Upper lobe of right lung (tissue), 1 donor: ENCODE data around the gene HOXB8. TPM values are rescaled to one million over a fixed set of nuclear protein-coding genes. Genes with fewer than 3 reads are reported as not detected.

Experiments used
- ATAC-seq: fragments of 200-7000 bp; cut with Tn5 transposase; one replicate; pipeline ENCODE4 v1.9.1; 2020; ENCODE audit warnings: mild to moderate bottlenecking, moderate library complexity
- DNase-seq: peaks from one replicate; pipeline ENCODE4 v3.0.0-alpha.2; 2020
- H3K27ac ChIP-seq: fragments of 200-600 bp; one replicate; pipeline ENCODE4 v1.8.0; 2022
- H3K27me3 ChIP-seq: fragments of 200-600 bp; one replicate; pipeline ENCODE4 v1.8.0; 2022; ENCODE audit warnings: mild to moderate bottlenecking
- H3K36me3 ChIP-seq: fragments of 200-600 bp; one replicate; pipeline ENCODE4 v1.8.0; 2022
- H3K4me1 ChIP-seq: fragments of 200-600 bp; one replicate; pipeline ENCODE4 v1.8.0; 2022
- H3K4me3 ChIP-seq: fragments of 200-600 bp; one replicate; pipeline ENCODE4 v1.8.0; 2022; ENCODE audit warnings: mild to moderate bottlenecking
- H3K9me3 ChIP-seq: fragments of 200-600 bp; one replicate; pipeline ENCODE4 v1.8.0; 2022
- CTCF ChIP-seq: fragments of 200-600 bp; IDR thresholded peaks from one replicate; pipeline ENCODE4 v1.8.0; 2022; ENCODE audit warnings: antibody characterized with exemption
- intact Hi-C: fragments of 100-400 bp; cut with DNase I; formaldehyde crosslinking; loops from one replicate; pipeline ENCODE4 v1.11.0; 2022
- microRNA-seq: library from miRNA; unstranded; fragments of <30 nt; microRNA quantifications from one replicate; pipeline ENCODE4 v1.2.0, GENCODE V29; 2020; ENCODE audit warnings: borderline microRNAs expressed
- total RNA-seq: library from RNA; stranded (reverse); fragmentation: NEBNext Ultra II Directional; extraction: Animal tissue kit (Norgen Biotek cat#: 25700); gene quantifications from one replicate; pipeline ENCODE4 v1.2.1, GENCODE V29; 2021
- donor health status: DM: no; HTN: yes; CAD: no; lungs with severe emphysema.

Gene HOXB8
- total RNA-seq, 1 donor from 2014 or later = 1.0 TPM

- H3K36me3 ChIP-seq = no peaks in the 10 kb centered on the region
- peak overlapping the region; percentile 35 for H3K4me3 ChIP-seq
- no peak for ATAC-seq
- H3K27me3 ChIP-seq = peaks cover 48% of the 10 kb centered on the region
- TF ChIP-seq CTCF = no peak
- peak overlapping the region; percentile 59 for H3K27ac ChIP-seq
- no peaks in the 10 kb centered on the region for H3K9me3 ChIP-seq
- H3K4me1 ChIP-seq = peaks cover 17% of the 10 kb centered on the region
- no peak for DNase-seq
- intact Hi-C loops = no loop called here
Measured at GRCh38 chr17:48564188-48565021, 50.7 kb downstream of the HOXB8 start.

- H3K9me3 ChIP-seq = no peaks in the 10 kb centered on the region
- DNase-seq (no peak), ATAC-seq (no peak)
- TF ChIP-seq CTCF = no peak
- no peaks in the 10 kb centered on the region for H3K36me3 ChIP-seq
- peaks cover 17% of the 10 kb centered on the region for H3K4me1 ChIP-seq
- intact Hi-C loops = no loop called here
- peak overlapping the region; percentile 59 for H3K27ac ChIP-seq
- H3K27me3 ChIP-seq = peaks cover 42% of the 10 kb centered on the region
- peak overlapping the region; percentile 35 for H3K4me3 ChIP-seq
Measured at GRCh38 chr17:48563867-48564187, 51.3 kb downstream of the HOXB8 start.

- Histone ChIP-seq H3K4me3 (peak overlapping the region; percentile 8), H3K36me3 (no peaks in the 10 kb centered on the region), H3K9me3 (no peaks in the 10 kb centered on the region), H3K4me1 (peaks cover 17% of the 10 kb centered on the region), H3K27me3 (peaks cover 39% of the 10 kb centered on the region), H3K27ac (peak overlapping the region; percentile 59)
- ATAC-seq = no peak
- no peak for TF ChIP-seq CTCF
- no peak for DNase-seq
- intact Hi-C loops = no loop called here
Measured at GRCh38 chr17:48563385-48563838, 51.7 kb downstream of the HOXB8 start.

GRCh38 chr17:48562934-48563333 lies 52.2 kb downstream of the HOXB8 start:
- intact Hi-C loops = no loop called here
- Histone ChIP-seq H3K9me3 (no peaks in the 10 kb centered on the region), H3K27me3 (peaks cover 36% of the 10 kb centered on the region), H3K4me3 (peak overlapping the region; percentile 8), H3K27ac (peak overlapping the region; percentile 59), H3K36me3 (no peaks in the 10 kb centered on the region), H3K4me1 (peaks cover 16% of the 10 kb centered on the region)
- DNase-seq = no peak
- no peak for TF ChIP-seq CTCF
- ATAC-seq = no peak

Small RNAs within 50 kb of the gene (microRNA-seq; reads per million reads assigned to microRNA genes)
- gene MIR196A1 = not detected

Other genes starting within 250 kb of the HOXB8 start
- 5.1 TPM for gene SKAP1, start 185.1 kb downstream of the HOXB8 start, total RNA-seq
- not detected for gene HOXB1, start 84.3 kb downstream of the HOXB8 start, total RNA-seq
- gene HOXB2, start 70.2 kb downstream of the HOXB8 start, total RNA-seq = 11.0 TPM
- 4.9 TPM for gene HOXB4, start 36.9 kb downstream of the HOXB8 start, total RNA-seq
- 13.3 TPM for gene HOXB3, start 25.1 kb downstream of the HOXB8 start, total RNA-seq
- 4.4 TPM for gene HOXB5, start 21.5 kb downstream of the HOXB8 start, total RNA-seq
- gene HOXB6, start 10.3 kb downstream of the HOXB8 start, total RNA-seq = 4.9 TPM
- gene HOXB7, start 4.3 kb downstream of the HOXB8 start, total RNA-seq = 1.2 TPM
- gene HOXB9, start 11.1 kb upstream of the HOXB8 start, total RNA-seq = not detected
- gene PRAC1, start 107.2 kb upstream of the HOXB8 start, total RNA-seq = not detected
- gene PRAC2, start 107.9 kb upstream of the HOXB8 start, total RNA-seq = not detected
- gene HOXB13, start 113.5 kb upstream of the HOXB8 start, total RNA-seq = not detected
- gene TTLL6, start 201.9 kb upstream of the HOXB8 start, total RNA-seq = 0.20 TPM
- gene CALCOCO2, start 215.7 kb upstream of the HOXB8 start, total RNA-seq = 181 TPM